Spinal cord (tissue), 10 donors: ENCODE measurements around the gene CST1. TPM values are rescaled to one million over a fixed set of nuclear protein-coding genes. Genes with fewer than 3 reads are reported as not detected.
"Not testable (repeated sequence)": the region's sequence is repeated elsewhere in the genome, so short reads cannot be mapped to it uniquely, and the experiment has no call there.

Experiments
- DNase-seq, 6 donors: peaks; one replicate each; pipeline versions ENCODE4 v3.0.0 to v3.0.0-alpha.2; 2013 to 2015; ENCODE audit warnings: low spot score in 6 of 6, low read depth in 4 of 6
- H3K27ac ChIP-seq: one replicate; pipeline ENCODE4 v1.5.1; 2013; ENCODE audit warnings: low read depth, low read length, control low read depth
- H3K27me3 ChIP-seq: one replicate; pipeline ENCODE4 v1.6.1; 2013; ENCODE audit warnings: low read length; ENCODE audit not compliant: control insufficient read depth, insufficient read depth
- H3K36me3 ChIP-seq: one replicate; pipeline ENCODE4 v1.6.1; 2013; ENCODE audit warnings: low read length; ENCODE audit not compliant: control insufficient read depth, insufficient read depth
- H3K4me1 ChIP-seq: one replicate; pipeline ENCODE4 v1.6.1; 2013; ENCODE audit warnings: low read length; ENCODE audit not compliant: control insufficient read depth, insufficient read depth
- H3K4me3 ChIP-seq: one replicate; pipeline ENCODE4 v1.5.1; 2013; ENCODE audit warnings: low read depth, low read length, control low read depth
- H3K9me3 ChIP-seq: one replicate; pipeline ENCODE4 v1.6.1; 2013; ENCODE audit warnings: low read length; ENCODE audit not compliant: control insufficient read depth, insufficient read depth
- WGBS: methylation state at CpG from one replicate; pipeline ENCODE4 v1.1.5; 2013; ENCODE audit warnings: missing lambda C conversion rate; ENCODE audit not compliant: insufficient coverage; 5-methylcytosine and 5-hydroxymethylcytosine counted together
- polyA plus RNA-seq, 2 donors: library from polyadenylated mRNA; unstranded; fragments of 120-200 nt; gene quantifications; one replicate each; pipeline ENCODE4 v1.2.1, GENCODE V29; 2013; ENCODE audit not compliant: insufficient read length in 2 of 2
- total RNA-seq, 2 donors: library from RNA; depleted of rRNA in 1 of 2; stranded (reverse); fragments of 120-200 nt in 1 of 2; fragments of >200 nt in 1 of 2; gene quantifications; one replicate each; pipeline versions ENCODE4 v1.2.3 to v1.2.4, GENCODE V29; 2013 to 2014
- donor health status: healthy.

CST1 gene
- total and polyA plus RNA-seq, 4 donors: 2.1 TPM; not detected in 3

GRCh38 chr20:23763345-23763744 is 12.6 kb upstream of the CST1 start:
- no peaks in the 10 kb centered on the region for H3K36me3 ChIP-seq
- H3K9me3 ChIP-seq: no peaks in the 10 kb centered on the region
- no peaks in the 10 kb centered on the region for H3K27me3 ChIP-seq
- no peak overlapping the region for H3K4me3 ChIP-seq
- DNase-seq: no peak
- no peak overlapping the region for H3K27ac ChIP-seq
- peaks cover 6% of the 10 kb centered on the region for H3K4me1 ChIP-seq

DNA sequence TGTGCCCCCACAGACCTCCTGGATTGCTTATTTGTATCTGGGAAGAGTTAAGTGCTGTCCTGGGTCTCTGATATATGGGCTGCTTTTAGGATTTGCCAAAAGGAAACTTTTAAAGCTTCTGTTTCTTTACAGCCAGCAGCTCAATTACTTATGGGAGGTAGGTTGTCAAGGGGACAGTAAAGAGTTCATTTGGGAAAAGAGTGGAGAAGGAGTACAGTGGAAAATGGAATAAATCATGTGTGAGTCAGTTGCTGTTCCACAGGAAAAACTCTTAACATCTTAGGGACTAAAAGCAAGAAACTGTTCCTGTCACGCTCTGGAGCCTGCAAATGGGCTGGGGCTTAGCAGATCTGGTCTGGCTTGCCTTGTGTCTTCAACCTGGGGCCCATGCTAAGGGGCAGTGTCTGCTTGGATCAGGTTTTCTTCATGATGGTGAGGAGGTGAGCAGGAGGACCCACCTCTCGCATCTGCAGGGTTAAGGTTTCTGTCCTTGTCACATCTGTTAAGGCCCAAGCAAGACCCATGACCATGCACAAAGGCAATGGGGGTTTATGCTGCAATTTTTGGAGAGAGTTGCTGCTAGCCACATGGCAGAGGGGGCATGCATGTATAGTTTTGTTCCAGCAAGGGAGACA is 8.7 kb upstream of the CST1 start:
- H3K27ac ChIP-seq: no peak overlapping the region
- H3K27me3 ChIP-seq: no peaks in the 10 kb centered on the region
- 57% methylated on average over 2 of the region's 2 CpGs for WGBS
- H3K36me3 ChIP-seq: no peaks in the 10 kb centered on the region
- peak in 2 of 6 donors; percentile 31 to 60 for DNase-seq
- peaks cover 6% of the 10 kb centered on the region for H3K4me1 ChIP-seq
- no peaks in the 10 kb centered on the region for H3K9me3 ChIP-seq
- no peak overlapping the region for H3K4me3 ChIP-seq

DNA sequence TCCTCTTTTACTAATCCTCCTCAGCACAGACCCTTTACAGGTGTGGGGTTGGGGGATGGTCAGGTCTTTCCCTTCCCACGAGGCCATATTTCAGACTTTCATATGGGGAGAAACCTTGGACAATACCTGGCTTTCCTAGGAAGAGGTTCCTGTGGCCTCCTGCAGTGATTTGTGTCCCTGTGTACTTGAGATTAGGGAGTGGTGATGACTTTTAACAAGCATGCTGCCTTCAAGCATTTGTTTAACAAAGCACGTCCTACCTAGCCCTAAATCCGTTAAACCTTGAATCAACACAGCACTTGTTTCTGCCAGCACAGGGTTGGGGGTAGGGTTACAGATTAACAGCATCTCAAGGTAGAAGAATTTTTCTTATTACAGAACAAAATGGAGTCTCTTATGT is 6.1 kb upstream of the CST1 start:
- H3K4me3 ChIP-seq, H3K27ac ChIP-seq, DNase-seq, H3K9me3 ChIP-seq, H3K36me3 ChIP-seq, H3K27me3 ChIP-seq, H3K4me1 ChIP-seq: not testable (repeated sequence)
- WGBS: no CpG with 5 or more reads among the region's 3 CpGs

GRCh38 chr20:23755131-23755611 is 4.4 kb upstream of the CST1 start:
- H3K36me3 ChIP-seq, H3K9me3 ChIP-seq, H3K4me3 ChIP-seq, DNase-seq, H3K27ac ChIP-seq, H3K27me3 ChIP-seq, H3K4me1 ChIP-seq: not testable (repeated sequence)
- 40% methylated on average over 1 of the region's 3 CpGs for WGBS

GRCh38 chr20:23754731-23755130 is 4.0 kb upstream of the CST1 start:
- Histone ChIP-seq H3K27me3 (no peaks in the 10 kb centered on the region), H3K4me3 (no peak overlapping the region), H3K36me3 (no peaks in the 10 kb centered on the region), H3K9me3 (no peaks in the 10 kb centered on the region), H3K27ac (no peak overlapping the region), H3K4me1 (peaks cover 6% of the 10 kb centered on the region)
- 68% methylated on average over 4 of the region's 4 CpGs for WGBS
- no peak for DNase-seq

DNA sequence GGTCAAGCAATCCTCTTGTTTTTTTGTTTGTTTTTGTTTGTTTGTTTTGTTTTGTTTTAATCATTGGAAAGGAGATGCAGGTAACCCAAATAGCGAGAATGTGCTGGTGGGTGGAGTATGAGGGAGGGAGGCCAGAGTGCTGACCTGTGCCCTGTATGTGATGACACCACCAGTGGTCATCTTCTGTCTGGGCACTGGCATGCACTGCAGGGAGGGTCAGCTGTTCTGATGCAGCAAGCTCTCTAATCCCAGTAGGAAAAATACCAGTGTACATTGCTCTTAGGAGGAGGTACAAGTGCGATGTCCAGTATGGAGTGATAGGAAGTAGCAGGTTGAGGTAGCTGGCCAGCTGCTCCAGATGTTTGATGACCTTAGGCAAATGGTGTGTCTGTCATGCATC is 2.9 kb upstream of the CST1 start:
- WGBS: 100% methylated on average over 2 of the region's 2 CpGs
- no peak for DNase-seq
- Histone ChIP-seq H3K27ac (no peak overlapping the region), H3K36me3 (no peaks in the 10 kb centered on the region), H3K4me1 (no peaks in the 10 kb centered on the region), H3K27me3 (no peaks in the 10 kb centered on the region), H3K4me3 (no peak overlapping the region), H3K9me3 (no peaks in the 10 kb centered on the region)

- no peaks in the 10 kb centered on the region for H3K9me3 ChIP-seq
- no peaks in the 10 kb centered on the region for H3K4me1 ChIP-seq
- H3K4me3 ChIP-seq: no peak overlapping the region
- DNase-seq: no peak
- no peaks in the 10 kb centered on the region for H3K27me3 ChIP-seq
- no peaks in the 10 kb centered on the region for H3K36me3 ChIP-seq
- 83% methylated on average over 1 of the region's 3 CpGs for WGBS
- no peak overlapping the region for H3K27ac ChIP-seq
Observed at GRCh38 chr20:23753194-23753548, 2.4 kb upstream of the CST1 start.

DNA sequence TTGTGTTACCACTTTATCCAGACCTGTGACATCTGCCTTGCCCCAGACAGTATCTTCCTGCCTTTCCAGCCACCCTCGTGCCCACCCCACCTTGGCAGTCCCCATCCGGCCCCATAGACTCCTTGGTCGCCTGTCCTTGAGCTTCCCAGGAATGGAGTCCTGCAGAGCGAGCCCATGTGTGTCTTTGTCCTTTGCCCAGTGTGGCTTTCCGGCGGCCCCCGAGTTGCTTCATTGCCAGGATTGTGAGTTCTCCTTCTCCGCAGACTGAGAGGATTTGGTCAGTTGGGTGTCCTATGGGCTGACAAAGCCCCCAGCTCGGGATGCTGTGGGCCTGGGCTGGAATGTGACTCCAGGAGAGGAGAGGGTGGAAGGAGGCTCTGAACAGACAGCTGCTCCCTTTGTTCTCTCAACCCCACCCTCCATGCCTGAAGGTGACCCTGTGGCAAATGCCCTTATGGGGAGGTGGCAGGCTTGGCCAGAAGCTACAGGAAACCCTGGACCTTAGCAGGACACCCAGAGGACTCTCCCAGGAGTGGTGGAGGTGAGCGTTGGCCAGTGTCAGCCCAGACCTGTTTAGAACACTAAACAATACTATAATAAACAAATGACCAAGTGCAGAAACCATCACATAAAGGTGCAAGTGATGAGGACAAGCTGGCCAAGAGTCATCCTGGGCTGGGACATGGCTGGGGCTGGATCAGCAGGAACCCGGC is 1.9 kb upstream of the CST1 start:
- no peaks in the 10 kb centered on the region for H3K9me3 ChIP-seq
- WGBS: 89% methylated on average over 9 of the region's 11 CpGs
- no peak overlapping the region for H3K27ac ChIP-seq
- H3K36me3 ChIP-seq: no peaks in the 10 kb centered on the region
- DNase-seq: no peak
- no peaks in the 10 kb centered on the region for H3K27me3 ChIP-seq
- H3K4me1 ChIP-seq: peaks cover 4% of the 10 kb centered on the region
- H3K4me3 ChIP-seq: no peak overlapping the region

- Histone ChIP-seq H3K4me3 (no peak overlapping the region), H3K27me3 (no peaks in the 10 kb centered on the region), H3K4me1 (peaks cover 7% of the 10 kb centered on the region), H3K9me3 (no peaks in the 10 kb centered on the region), H3K27ac (no peak overlapping the region), H3K36me3 (no peaks in the 10 kb centered on the region)
- DNase-seq: no peak
- WGBS: 93% methylated on average over 4 of the region's 4 CpGs
Observed at GRCh38 chr20:23752019-23752418, 1.3 kb upstream of the CST1 start.

GRCh38 chr20:23749746-23750145 is 989 bp downstream of the CST1 start:
- H3K27ac ChIP-seq: no peak overlapping the region
- DNase-seq: no peak
- H3K4me1 ChIP-seq: peaks cover 8% of the 10 kb centered on the region
- H3K36me3 ChIP-seq: no peaks in the 10 kb centered on the region
- H3K27me3 ChIP-seq: no peaks in the 10 kb centered on the region
- 68% methylated on average over 5 of the region's 5 CpGs for WGBS
- no peak overlapping the region for H3K4me3 ChIP-seq
- no peaks in the 10 kb centered on the region for H3K9me3 ChIP-seq
